GM23338 (cell line): ENCODE data around the gene LRP1-AS. TPM values are rescaled to one million over a fixed set of nuclear protein-coding genes. Genes with fewer than 3 reads are reported as not detected.

Experiments
- ATAC-seq: fragments of 200-7000 bp; cut with Tn5 transposase; 3 replicates; pipeline ENCODE4 v1.9.1; 2020
- DNase-seq: peaks from one replicate; pipeline ENCODE4 v3.0.0-alpha.2; 2015; ENCODE audit warnings: low spot score
- H2AFZ ChIP-seq: fragments of 200-600 bp; sonication (generic); 2 replicates; pipeline ENCODE4 v1.8.0; 2016; ENCODE audit warnings: antibody characterized with exemption, mild to moderate bottlenecking, moderate library complexity
- H3F3A ChIP-seq: fragments of 200-600 bp; sonication (generic); replicated peaks from 2 replicates; pipeline ENCODE4 v1.8.0; 2017; ENCODE audit warnings: antibody characterized with exemption, mixed run types, low read depth
- H3K27ac ChIP-seq: fragments of 200-600 bp; sonication (generic); 2 replicates; pipeline ENCODE4 v1.6.1; 2016; ENCODE audit warnings: low read depth
- H3K27me3 ChIP-seq: fragments of 200-600 bp; sonication (generic); 2 replicates; pipeline ENCODE4 v1.8.0; 2016; ENCODE audit warnings: mild to moderate bottlenecking, mixed run types, moderate library complexity; ENCODE audit not compliant: insufficient read depth
- H3K36me3 ChIP-seq: fragments of 200-600 bp; sonication (generic); 2 replicates; pipeline ENCODE4 v1.8.0; 2016; ENCODE audit warnings: mild to moderate bottlenecking; ENCODE audit not compliant: insufficient read depth
- H3K4me1 ChIP-seq: fragments of 200-600 bp; sonication (generic); 2 replicates; pipeline ENCODE4 v1.8.0; 2016; ENCODE audit warnings: mild to moderate bottlenecking, moderate library complexity; ENCODE audit not compliant: insufficient read depth
- H3K4me2 ChIP-seq: fragments of 200-600 bp; sonication (generic); 2 replicates; pipeline ENCODE4 v1.7.1; 2017; ENCODE audit warnings: mixed run types
- H3K4me3 ChIP-seq: fragments of 200-600 bp; sonication (generic); 2 replicates; pipeline ENCODE4 v1.6.1; 2016; ENCODE audit warnings: mixed run types
- H3K79me2 ChIP-seq: fragments of 200-600 bp; sonication (generic); replicated peaks from 2 replicates; pipeline ENCODE4 v1.8.0; 2017; ENCODE audit warnings: mild to moderate bottlenecking; ENCODE audit not compliant: insufficient read depth
- H3K9me2 ChIP-seq: fragments of 200-600 bp; sonication (generic); 2 replicates; pipeline ENCODE4 v1.8.0; 2017; ENCODE audit not compliant: insufficient read depth
- H4K20me1 ChIP-seq: fragments of 200-600 bp; sonication (generic); replicated peaks from 2 replicates; pipeline ENCODE4 v1.8.0; 2017; ENCODE audit warnings: mild to moderate bottlenecking; ENCODE audit not compliant: insufficient read depth
- H3K27ac Mint-ChIP-seq: 2 replicates; pipeline ENCODE4 v1.8.0; 2020; ENCODE audit warnings: inconsistent platforms, mild to moderate bottlenecking, moderate library complexity, mixed read lengths
- H3K27me3 Mint-ChIP-seq: 3 replicates; pipeline ENCODE4 v1.8.0; 2022; ENCODE audit warnings: low read depth, mild to moderate bottlenecking, moderate library complexity, mixed read lengths, inconsistent platforms; ENCODE audit not compliant: insufficient read depth, poor library complexity
- H3K36me3 Mint-ChIP-seq: 3 replicates; pipeline ENCODE4 v1.8.0; 2021; ENCODE audit warnings: low read depth, mild to moderate bottlenecking, inconsistent platforms, moderate library complexity, mixed read lengths
- H3K4me1 Mint-ChIP-seq: 3 replicates; pipeline ENCODE4 v1.8.0; 2020; ENCODE audit warnings: mild to moderate bottlenecking, inconsistent platforms, mixed read lengths
- H3K4me3 Mint-ChIP-seq: 3 replicates; pipeline ENCODE4 v1.8.0; 2021; ENCODE audit warnings: moderate library complexity, mild to moderate bottlenecking, inconsistent platforms, mixed read lengths
- H3K9me3 Mint-ChIP-seq: 3 replicates; pipeline ENCODE4 v1.8.0; 2020; ENCODE audit warnings: moderate library complexity, mild to moderate bottlenecking, inconsistent platforms, mixed read lengths
- CREB1 ChIP-seq: fragments of 250-450 bp; sonication (Bioruptor Pico); IDR thresholded peaks from 2 replicates; pipeline ENCODE4 v1.5.0; 2020; ENCODE audit warnings: low read depth, mild to moderate bottlenecking, moderate library complexity
- CTCF ChIP-seq, 2 experiments: fragments of 200-600 bp in 1 of 2; sonication (generic) in 1 of 2; conservative IDR thresholded peaks; 2 replicates each; pipeline versions ENCODE4 v1.5.1 to v1.6.1; 2016 to 2017; ENCODE audit warnings: antibody characterized with exemption in 2 of 2, low read depth in 2 of 2, mild to moderate bottlenecking in 2 of 2, moderate library complexity in 1 of 2
- ETS1 ChIP-seq: IDR thresholded peaks from 2 replicates; pipeline ENCODE4 v1.6.1; 2016; ENCODE audit warnings: antibody characterized with exemption
- EZH2 ChIP-seq: fragments of 200-600 bp; sonication (generic); IDR thresholded peaks from one replicate; pipeline ENCODE4 v1.8.0; 2017; ENCODE audit warnings: antibody characterized with exemption, mild to moderate bottlenecking, low read depth; ENCODE audit not compliant: unreplicated experiment
- EZH2phosphoT487 ChIP-seq: fragments of 200-600 bp; sonication (generic); IDR thresholded peaks from one replicate; pipeline ENCODE4 v1.8.1; 2018; ENCODE audit warnings: antibody characterized with exemption; ENCODE audit not compliant: unreplicated experiment
- JUNB ChIP-seq: IDR thresholded peaks from one replicate; pipeline ENCODE4 v1.6.1; 2016; ENCODE audit warnings: antibody characterized with exemption; ENCODE audit not compliant: unreplicated experiment
- NANOG ChIP-seq: IDR thresholded peaks from 2 replicates; pipeline ENCODE4 v1.6.1; 2016; ENCODE audit warnings: antibody characterized with exemption, borderline replicate concordance
- POLR2AphosphoS5 ChIP-seq: IDR thresholded peaks from 2 replicates; pipeline ENCODE4 v1.6.1; 2016; ENCODE audit warnings: antibody characterized with exemption, low read depth
- REST ChIP-seq: IDR thresholded peaks from one replicate; pipeline ENCODE4 v1.6.1; 2018; ENCODE audit warnings: antibody characterized with exemption; ENCODE audit not compliant: unreplicated experiment
- STAT1 ChIP-seq: IDR thresholded peaks from one replicate; pipeline ENCODE4 v1.6.1; 2016; ENCODE audit warnings: antibody characterized with exemption; ENCODE audit not compliant: unreplicated experiment
- ZNF114 ChIP-seq: fragments of 250-450 bp; sonication (Bioruptor Pico); IDR thresholded peaks from 2 replicates; pipeline ENCODE4 v1.5.0; 2020; ENCODE audit warnings: mild to moderate bottlenecking, moderate library complexity
- ZNF331 ChIP-seq: fragments of 250-450 bp; sonication (Bioruptor Pico); IDR thresholded peaks from 2 replicates; pipeline ENCODE4 v1.5.0; 2020; ENCODE audit warnings: low read depth, mild to moderate bottlenecking, moderate library complexity
- polyA plus RNA-seq: library from polyadenylated mRNA; unstranded; fragments of >200 nt; fragmentation: Nextera tagmentation; extraction: Ambion mirVana; gene quantifications from 2 replicates; pipeline ENCODE4 v1.2.1, GENCODE V29; 2016
- total RNA-seq: library from RNA; depleted of rRNA; stranded (reverse); fragments of >200 nt; shearing (Covaris generic); gene quantifications from 2 replicates; pipeline ENCODE4 v1.2.3, GENCODE V29; 2014

Gene LRP1-AS
- total and polyA plus RNA-seq, 2 experiments from 2014 or later = 0.86 TPM; not detected in 1

GRCh38 chr12:57119294-57120085 lies 27.9 kb downstream of the LRP1-AS start:
- ATAC-seq (no peak), DNase-seq (no peak)
- no peaks in the 10 kb centered on the region for H3K36me3 ChIP-seq
- H3K27ac ChIP-seq = no peak overlapping the region
- no peaks in the 10 kb centered on the region for H3K79me2 ChIP-seq
- Mint-ChIP-seq H3K27me3 (peaks cover 13% of the 10 kb centered on the region), H3K27ac (no peak overlapping the region), H3K9me3 (peaks cover 15% of the 10 kb centered on the region; the same call in 2 of the 3 replicates), H3K36me3 (peaks cover 5% of the 10 kb centered on the region; the same call in 2 of the 3 replicates), H3K4me3 (no peak overlapping the region), H3K4me1 (peaks cover 2% of the 10 kb centered on the region; the same call in 2 of the 3 replicates)
- no peaks in the 10 kb centered on the region for H3K4me1 ChIP-seq
- H2AFZ ChIP-seq = no peak overlapping the region
- no peaks in the 10 kb centered on the region for H3F3A ChIP-seq
- H3K4me2 ChIP-seq = no peak overlapping the region
- no peak overlapping the region for H3K4me3 ChIP-seq
- H3K27me3 ChIP-seq = no peaks in the 10 kb centered on the region
- H3K9me2 ChIP-seq = no peaks in the 10 kb centered on the region
- TF ChIP-seq CTCF (conservative IDR thresholded peaks at IDR 0.05; ENCODE audit: low read depth in 2 of 2) = no peak
- no peak for TF ChIP-seq ETS1
- TF ChIP-seq POLR2AphosphoS5 = no peak
- TF ChIP-seq NANOG = no peak
- no peak for TF ChIP-seq JUNB
- no peak for TF ChIP-seq CREB1 (CRISPR knock-in tag)
- no peaks in the 10 kb centered on the region for H4K20me1 ChIP-seq

- H2AFZ ChIP-seq = no peak overlapping the region
- TF ChIP-seq REST (no peak), ZNF331 (no peak), POLR2AphosphoS5 (no peak), JUNB (no peak), EZH2 (no peak), EZH2phosphoT487 (no peak), NANOG (no peak), CREB1 (CRISPR knock-in tag) (no peak), STAT1 (no peak), ZNF114 (CRISPR knock-in tag) (no peak)
These were observed 28.6 kb downstream of the LRP1-AS start for GRCh38 chr12:57118711-57119271.

More at GRCh38 chr12:57118711-57119271, 28.6 kb downstream of the LRP1-AS start:
- no peak overlapping the region for H3K27ac ChIP-seq
- peaks cover 5% of the 10 kb centered on the region; the same call in 2 of the 3 replicates for H3K36me3 Mint-ChIP-seq
- no peaks in the 10 kb centered on the region for H3K79me2 ChIP-seq
- H3K36me3 ChIP-seq = no peaks in the 10 kb centered on the region
- no peak overlapping the region for H3K4me2 ChIP-seq
- no peaks in the 10 kb centered on the region for H4K20me1 ChIP-seq
- H3K9me3 Mint-ChIP-seq = peaks cover 11% of the 10 kb centered on the region; the same call in 2 of the 3 replicates
- H3K4me1 ChIP-seq = no peaks in the 10 kb centered on the region
- H3F3A ChIP-seq = no peaks in the 10 kb centered on the region
- H3K4me1 Mint-ChIP-seq = no peaks in the 10 kb centered on the region
- H3K4me3 ChIP-seq = no peak overlapping the region
- ATAC-seq = no peak
- DNase-seq = no peak
- no peaks in the 10 kb centered on the region for H3K9me2 ChIP-seq
- no peak overlapping the region for H3K4me3 Mint-ChIP-seq
- no peak overlapping the region for H3K27ac Mint-ChIP-seq
- H3K27me3 ChIP-seq = no peaks in the 10 kb centered on the region
- H3K27me3 Mint-ChIP-seq = peaks cover 6% of the 10 kb centered on the region
